HEK293T (cell line): ENCODE results near the gene ADAMTS7.
A peak's percentile ranks its signal among the peaks of the same experiment; 100 is the strongest.
"Not testable (repeated sequence)": the region's sequence is repeated elsewhere in the genome, so short reads cannot be mapped to it uniquely, and the experiment has no call there.

Experiments used
- CTCF ChIA-PET: fragments of 350-600 bp; formaldehyde crosslinking; extraction: SDS; loops from one replicate; lab custom pipeline; 2021; ENCODE audit warnings: antibody characterized with exemption, inconsistent platforms; lab: Yijun Ruan, JAX
- POLR2A ChIA-PET: fragments of 350-600 bp; formaldehyde crosslinking; extraction: SDS; loops from one replicate; lab custom pipeline; 2020; ENCODE audit warnings: antibody characterized with exemption, inconsistent platforms; lab: Yijun Ruan, JAX
- DNase-seq: peaks from one replicate; pipeline ENCODE4 v3.0.0; 2012; ENCODE audit warnings: mixed read lengths; ENCODE audit errors: extremely low spot score
- ARNT ChIP-seq: fragments of 450-650 bp; IDR thresholded peaks from 2 replicates; pipeline ENCODE4 v1.6.1; 2017; ENCODE audit warnings: mild to moderate bottlenecking
- BHLHE40 ChIP-seq: fragments of 450-650 bp; IDR thresholded peaks from 2 replicates; pipeline ENCODE4 v1.6.1; 2016; ENCODE audit warnings: mild to moderate bottlenecking, moderate library complexity, borderline replicate concordance
- CTBP1 ChIP-seq: fragments of 450-650 bp; IDR thresholded peaks from 2 replicates; pipeline ENCODE4 v1.6.1; 2016; ENCODE audit warnings: borderline replicate concordance
- ELF4 ChIP-seq: fragments of 450-650 bp; IDR thresholded peaks from 2 replicates; pipeline ENCODE4 v1.6.1; 2017; ENCODE audit warnings: antibody characterized with exemption
- FOXA1 ChIP-seq: fragments of 450-650 bp; IDR thresholded peaks from 2 replicates; pipeline ENCODE4 v1.6.1; 2016; ENCODE audit warnings: mild to moderate bottlenecking
- FOXK2 ChIP-seq: fragments of 450-650 bp; IDR thresholded peaks from 2 replicates; pipeline ENCODE4 v1.6.1; 2016; ENCODE audit warnings: mild to moderate bottlenecking
- FOXM1 ChIP-seq: fragments of 450-650 bp; IDR thresholded peaks from 2 replicates; pipeline ENCODE4 v1.6.1; 2017; ENCODE audit warnings: mild to moderate bottlenecking, borderline replicate concordance
- HDGF ChIP-seq: fragments of 450-650 bp; IDR thresholded peaks from 2 replicates; pipeline ENCODE4 v1.6.1; 2017; ENCODE audit warnings: antibody characterized with exemption, borderline replicate concordance
- L3MBTL2 ChIP-seq: fragments of 450-650 bp; conservative IDR thresholded peaks from 2 replicates; pipeline ENCODE4 v1.6.1; 2016; ENCODE audit warnings: mild to moderate bottlenecking
- NFRKB ChIP-seq: fragments of 450-650 bp; IDR thresholded peaks from 2 replicates; pipeline ENCODE4 v1.6.1; 2016; ENCODE audit warnings: mild to moderate bottlenecking, moderate library complexity
- SP1 ChIP-seq: fragments of 450-650 bp; IDR thresholded peaks from 2 replicates; pipeline ENCODE4 v1.6.1; 2017
- SUZ12 ChIP-seq: fragments of 450-650 bp; IDR thresholded peaks from 2 replicates; pipeline ENCODE4 v1.6.1; 2016; ENCODE audit warnings: mild to moderate bottlenecking
- TARDBP ChIP-seq: fragments of 450-650 bp; IDR thresholded peaks from 2 replicates; pipeline ENCODE4 v1.6.1; 2016
- ZNF384 ChIP-seq: fragments of 450-650 bp; IDR thresholded peaks from 2 replicates; pipeline ENCODE4 v1.6.1; 2016
- TF ChIP-seq, protein P1 (sequence below): fragments of 450-650 bp; IDR thresholded peaks from 2 replicates; pipeline ENCODE4 v1.6.1; 2016

The ADAMTS7 gene

DNA sequence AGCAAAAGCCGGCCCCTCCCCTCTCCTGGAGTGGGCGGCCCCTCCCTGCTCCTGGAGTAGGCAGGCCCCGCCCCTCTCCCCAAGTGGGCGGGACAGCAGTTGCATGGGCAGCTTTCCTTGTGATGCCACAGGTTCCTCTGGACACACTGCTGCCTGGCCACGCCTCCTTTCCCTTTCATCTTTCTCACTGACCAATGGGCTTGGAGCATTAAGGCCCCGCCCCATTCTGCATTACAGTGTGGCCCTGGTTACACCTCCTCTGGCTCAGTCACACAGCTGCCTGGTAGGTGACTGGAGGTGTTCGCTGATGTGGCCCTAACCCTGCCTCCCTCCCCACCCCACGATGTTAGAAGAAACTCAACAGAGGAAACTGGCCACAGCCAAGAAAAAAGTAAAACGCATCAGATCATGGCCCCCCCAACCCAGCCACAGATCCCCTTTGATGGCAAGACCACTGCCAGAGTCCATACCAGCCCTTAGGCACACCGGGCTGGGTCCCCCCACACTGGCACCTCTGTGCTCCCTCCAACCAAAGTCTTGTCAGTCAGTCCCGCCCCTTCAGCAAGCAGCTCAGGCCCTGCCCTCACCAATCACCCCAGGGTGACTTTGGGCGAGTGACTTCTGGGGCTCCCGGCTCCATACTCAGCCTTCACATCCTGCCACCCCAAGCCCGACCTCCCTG lies 84.3 kb downstream of the ADAMTS7 start:
- ChIA-PET POLR2A (interaction anchor here (0.7 to 1.3 kb wide), 2 partner anchors 187 to 428 kb away, joined by 3 to 5 read pairs; partner anchors contain the start of genes PSMA4 and SKIC8), CTCF (interaction anchor here (0.5 to 1.5 kb wide), 3 partner anchors 12 to 157 kb away, joined by 3 to 5 read pairs (median 4); no protein-coding TSS in a partner anchor)
- TF ChIP-seq L3MBTL2 = no peak
- DNase-seq = peak; percentile 83

DNA sequence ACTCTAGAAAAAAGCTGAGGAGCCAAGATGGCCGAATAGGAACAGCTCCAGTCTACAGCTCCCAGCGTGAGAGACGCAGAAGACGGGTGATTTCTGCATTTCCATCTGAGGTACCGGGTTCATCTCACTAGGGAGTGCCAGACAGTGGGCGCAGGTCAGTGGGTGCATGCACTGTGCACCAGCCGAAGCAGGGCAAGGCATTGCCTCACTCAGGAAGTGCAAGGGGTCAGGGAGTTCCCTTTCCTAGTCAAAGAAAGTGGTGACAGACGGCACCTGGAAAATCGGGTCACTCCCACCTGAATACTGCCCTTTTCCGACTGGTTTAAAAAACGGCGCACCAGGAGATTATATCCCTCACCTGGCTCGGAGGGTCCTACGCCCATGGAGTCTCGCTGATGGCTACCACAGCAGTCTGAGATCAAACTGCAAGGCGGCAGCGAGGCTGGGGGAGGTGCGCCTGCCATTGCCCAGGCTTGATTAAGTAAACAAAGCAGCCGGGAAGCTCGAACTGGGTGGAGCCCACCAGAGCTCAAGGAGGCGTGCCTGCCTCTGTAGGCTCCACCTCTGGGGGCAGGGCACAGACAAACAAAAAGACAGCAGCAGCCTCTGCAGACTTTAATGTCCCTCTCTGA lies 91.3 kb downstream of the ADAMTS7 start:
- DNase-seq, POLR2A ChIA-PET: not testable (repeated sequence)
- CTCF ChIA-PET = interaction anchor here (0.6 kb wide), 1 partner anchor 104 kb away, joined by 3 read pairs; no protein-coding TSS in a partner anchor

DNA sequence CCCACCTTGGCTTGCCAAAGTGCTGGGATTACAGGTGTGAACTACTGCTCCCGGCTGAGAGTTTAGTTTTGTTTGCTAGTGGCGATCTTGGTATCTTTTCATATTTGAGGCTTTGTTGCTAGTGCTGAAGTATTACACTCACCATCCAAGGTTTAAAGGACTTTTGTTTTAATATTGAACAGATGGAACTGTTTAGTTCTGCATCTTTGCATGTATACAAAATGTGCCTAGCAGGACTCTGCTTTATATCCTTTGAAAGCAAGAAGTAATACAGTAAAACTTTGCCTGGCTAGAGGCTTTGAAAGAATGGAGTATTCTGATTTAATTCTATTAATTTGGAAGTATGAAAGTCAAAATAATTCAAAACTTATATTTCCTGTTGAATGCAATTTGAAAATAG lies 92.4 kb downstream of the ADAMTS7 start:
- no peak for DNase-seq
- POLR2A ChIA-PET = no interaction called here
- no peak for TF ChIP-seq ZNF384
- CTCF ChIA-PET = no interaction called here

DNA sequence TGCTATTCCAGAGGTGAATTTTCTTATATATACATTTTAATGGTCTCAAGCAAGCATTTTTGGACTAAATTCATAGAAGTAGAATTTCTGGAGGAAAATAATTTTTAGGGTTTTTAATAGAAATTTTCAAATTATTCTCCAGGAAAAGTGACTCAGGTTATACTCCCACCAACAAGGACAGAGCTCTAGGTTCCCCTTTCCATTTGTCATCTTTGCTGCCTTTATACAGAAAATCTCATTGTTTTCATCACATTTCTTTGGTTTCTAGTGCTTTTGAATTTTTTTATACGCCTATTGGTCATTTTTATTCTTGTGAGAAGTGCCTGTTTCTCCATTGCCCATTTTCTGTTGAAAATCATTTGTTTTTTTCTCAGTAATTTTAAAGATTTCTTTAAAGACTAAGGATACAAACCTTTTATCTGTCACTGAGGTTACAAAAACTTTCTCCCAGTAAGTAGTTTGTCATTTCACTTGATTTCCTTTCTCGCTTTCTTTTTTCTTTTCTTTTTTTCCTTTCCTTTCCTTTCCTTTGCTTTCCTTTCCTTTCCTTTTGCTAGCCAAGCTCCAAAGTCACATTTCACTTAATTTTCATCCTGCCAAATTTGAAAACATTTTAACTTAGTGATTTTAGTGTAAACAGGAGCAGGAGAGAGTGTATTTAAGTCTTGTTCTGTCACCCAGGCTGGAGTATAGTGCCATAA lies 93.2 kb downstream of the ADAMTS7 start:
- TF ChIP-seq NFRKB (no peak), FOXA1 (no peak), TARDBP (no peak), HDGF (no peak), CTBP1 (no peak), SUZ12 (no peak), ARNT (no peak), ELF4 (no peak), SP1 (no peak), ZNF384 (no peak), L3MBTL2 (no peak)
- POLR2A ChIA-PET = no interaction called here
- CTCF ChIA-PET = no interaction called here
- DNase-seq = no peak

DNA sequence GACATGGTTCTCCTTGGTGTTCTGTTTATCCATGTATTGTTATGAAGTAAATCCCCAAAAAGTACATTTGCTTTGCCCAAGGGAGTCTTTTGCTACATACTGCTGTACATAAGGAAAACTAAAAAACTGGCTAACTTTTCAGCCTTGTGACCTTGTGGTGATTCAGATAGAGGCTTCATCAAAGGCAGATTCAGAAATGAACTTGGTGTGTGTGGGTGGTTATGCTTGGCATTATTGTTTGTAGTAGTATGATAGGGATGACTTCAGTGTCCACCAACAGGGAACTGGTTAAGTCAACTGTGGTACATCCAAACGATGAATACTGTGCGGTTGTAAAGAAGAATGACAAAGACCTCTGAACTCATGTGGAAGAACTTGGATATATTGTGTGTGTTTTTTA lies 94.6 kb downstream of the ADAMTS7 start:
- TF ChIP-seq, protein P1, sequence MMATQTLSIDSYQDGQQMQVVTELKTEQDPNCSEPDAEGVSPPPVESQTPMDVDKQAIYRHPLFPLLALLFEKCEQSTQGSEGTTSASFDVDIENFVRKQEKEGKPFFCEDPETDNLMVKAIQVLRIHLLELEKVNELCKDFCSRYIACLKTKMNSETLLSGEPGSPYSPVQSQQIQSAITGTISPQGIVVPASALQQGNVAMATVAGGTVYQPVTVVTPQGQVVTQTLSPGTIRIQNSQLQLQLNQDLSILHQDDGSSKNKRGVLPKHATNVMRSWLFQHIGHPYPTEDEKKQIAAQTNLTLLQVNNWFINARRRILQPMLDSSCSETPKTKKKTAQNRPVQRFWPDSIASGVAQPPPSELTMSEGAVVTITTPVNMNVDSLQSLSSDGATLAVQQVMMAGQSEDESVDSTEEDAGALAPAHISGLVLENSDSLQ = no peak
- TF ChIP-seq ELF4 = no peak
- no peak for TF ChIP-seq ARNT
- TF ChIP-seq CTBP1 = no peak
- TF ChIP-seq FOXM1 = no peak
- TF ChIP-seq HDGF = no peak
- TF ChIP-seq FOXK2 = no peak
- CTCF ChIA-PET = interaction anchor here (0.6 kb wide), 1 partner anchor 16 kb away, joined by 3 read pairs; no protein-coding TSS in a partner anchor
- POLR2A ChIA-PET = no interaction called here
- DNase-seq = no peak

DNA sequence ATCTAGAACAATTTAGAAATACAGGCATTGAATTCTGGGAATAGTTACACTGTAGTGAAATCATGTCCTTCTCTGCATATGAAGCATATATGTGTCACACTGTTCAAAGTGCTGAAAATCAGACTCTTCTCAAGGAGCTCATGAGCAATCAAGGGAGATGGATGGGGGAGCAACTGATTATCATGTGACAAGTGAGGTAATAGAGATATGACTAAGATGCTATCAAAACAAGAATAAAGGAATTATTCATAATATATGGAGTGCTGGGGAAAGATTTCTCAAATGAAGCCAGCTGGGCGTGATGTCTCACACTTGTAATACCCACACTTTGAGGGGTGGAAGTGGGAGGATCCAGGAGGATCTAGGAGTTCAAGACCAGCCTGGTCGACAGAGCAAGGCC lies 95.3 kb downstream of the ADAMTS7 start:
- TF ChIP-seq TARDBP (no peak), HDGF (no peak), FOXA1 (no peak), BHLHE40 (no peak), FOXM1 (no peak), L3MBTL2 (no peak), ARNT (no peak), NFRKB (no peak), SUZ12 (no peak), FOXK2 (no peak), ZNF384 (no peak)
- TF ChIP-seq, protein P1 = no peak
- CTCF ChIA-PET = interaction anchor here (0.6 kb wide), 1 partner anchor 15 kb away, joined by 3 read pairs; no protein-coding TSS in a partner anchor
- no peak for DNase-seq
- POLR2A ChIA-PET = no interaction called here

DNA sequence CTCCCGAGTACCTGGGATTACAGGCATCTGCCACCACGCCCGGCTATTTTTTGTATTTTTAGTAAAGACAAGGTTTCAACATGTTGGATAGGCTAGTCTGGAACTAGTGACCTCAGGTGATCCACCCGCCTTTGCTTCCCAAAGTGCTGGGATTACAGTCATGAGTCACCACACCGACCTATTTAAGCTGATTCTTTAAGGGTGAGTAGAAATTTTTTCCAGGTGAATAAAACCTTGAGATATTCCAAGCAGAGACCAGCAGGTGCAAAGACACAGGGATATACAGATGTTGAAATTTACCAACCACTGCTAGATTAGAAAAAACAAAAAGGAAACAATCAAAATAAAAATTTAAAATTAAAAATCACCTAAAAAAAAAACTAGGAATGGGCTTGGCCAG lies 95.8 kb downstream of the ADAMTS7 start:
- TF ChIP-seq FOXK2 = no peak
- TF ChIP-seq NFRKB = no peak
- TF ChIP-seq, protein P1 = no peak
- no peak for TF ChIP-seq ARNT
- no peak for TF ChIP-seq HDGF
- no peak for TF ChIP-seq FOXM1
- no peak for TF ChIP-seq CTBP1
- no peak for TF ChIP-seq SP1
- TF ChIP-seq BHLHE40 = no peak
- TF ChIP-seq TARDBP = no peak
- no peak for TF ChIP-seq FOXA1
- no peak for DNase-seq
- POLR2A ChIA-PET = no interaction called here
- CTCF ChIA-PET = no interaction called here
